ENCODE measurements around the gene SLC19A1.

DNA sequence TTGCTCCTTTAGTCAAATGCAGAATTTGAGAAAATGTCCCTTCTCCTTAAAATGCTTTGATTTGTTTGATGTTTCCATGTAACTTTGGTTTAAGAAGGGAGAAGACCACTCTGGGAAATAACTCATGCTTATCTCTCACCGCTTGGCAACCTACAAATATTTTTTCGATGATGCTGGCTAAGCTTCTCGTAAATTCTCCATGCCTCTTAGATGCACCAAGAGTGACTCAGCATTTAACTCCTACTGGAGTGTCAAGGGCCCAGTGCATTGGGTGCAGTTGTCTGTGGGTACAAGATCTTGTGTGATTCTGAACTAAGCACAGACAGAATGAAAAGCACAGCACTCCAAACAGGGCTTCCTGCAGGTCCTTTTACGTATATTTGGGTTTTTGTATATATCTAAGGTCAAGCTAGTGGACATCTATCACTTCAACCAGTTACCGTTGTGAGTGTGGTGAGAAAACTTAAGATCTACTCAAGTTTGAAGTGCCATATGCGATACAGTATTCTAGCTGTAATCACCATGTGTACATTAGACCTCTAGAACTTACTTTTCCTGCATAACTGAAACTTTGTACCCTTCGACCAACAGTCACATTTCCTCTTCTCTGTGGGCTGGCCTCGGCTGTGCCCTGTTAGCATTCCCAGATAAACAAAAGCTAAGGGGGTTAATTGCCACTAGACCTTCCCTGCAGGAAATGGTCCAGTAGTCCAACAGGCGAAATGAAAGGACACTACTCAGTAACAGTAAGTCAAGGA, 81.5 kb downstream of the SLC19A1 start:
- no peak for TF ChIP-seq CTCF (IDR thresholded peaks at IDR 0.05)
- TF ChIP-seq POLR2A (IDR thresholded peaks at IDR 0.05) = no peak
